Endothelial cell of umbilical vein (primary cell): ENCODE measurements around the gene TSPAN14. TPM values are rescaled to one million over a fixed set of nuclear protein-coding genes. Genes with fewer than 3 reads are reported as not detected.
"Not testable (repeated sequence)": the region's sequence is repeated elsewhere in the genome, so short reads cannot be mapped to it uniquely, and the experiment has no call there.

Experiments used
- BruUV-seq: library from RNA; stranded (reverse); fragments of 400-500 nt; replicated peaks from 2 replicates; lab custom pipeline; 2021; lab: Mats Ljungman, UMichigan
- CTCF ChIA-PET: fragments of 300-600, 350-600 bp; sonication (Branson Sonifier 250); formaldehyde crosslinking; loops from one replicate; lab custom pipeline; 2021; ENCODE audit warnings: antibody characterized with exemption, inconsistent platforms; lab: Charles Lee
- POLR2A ChIA-PET: fragments of 300-600, 350-600 bp; sonication (Branson Sonifier 250); formaldehyde crosslinking; loops from one replicate; lab custom pipeline; 2021; ENCODE audit warnings: antibody characterized with exemption, inconsistent platforms; lab: Charles Lee
- DNase-seq: peaks from one replicate; pipeline ENCODE4 v3.0.0-alpha.2; 2011; ENCODE audit warnings: low read depth, low spot score
- FAIRE-seq: peaks from 2 replicates; lab custom pipeline; 2011; peaks lifted over from hg19 to GRCh38; lab: Jason Lieb, UNC
- H2AFZ ChIP-seq: 2 replicates; pipeline ENCODE4 v1.6.0; 2012; ENCODE audit warnings: low read depth, low read length, control low read depth, inconsistent platforms
- H3K27ac ChIP-seq: 2 replicates; pipeline ENCODE4 v1.5.1; 2011; ENCODE audit warnings: low read depth, mild to moderate bottlenecking, control low read depth, low read length, moderate library complexity; ENCODE audit not compliant: insufficient read depth
- H3K27me3 ChIP-seq, 2 experiments: 2 replicates each; pipeline versions ENCODE4 v1.6.0 to v1.6.1; 2011; ENCODE audit warnings: low read length in 2 of 2, mixed read lengths in 1 of 2; ENCODE audit not compliant: control insufficient read depth in 2 of 2, insufficient read depth in 2 of 2
- H3K36me3 ChIP-seq, 2 experiments: 2 replicates in 1 of 2; 3 replicates in 1 of 2; pipeline ENCODE4 v1.5.1; 2011; ENCODE audit warnings: low read length in 2 of 2, mild to moderate bottlenecking in 1 of 2, moderate library complexity in 1 of 2; ENCODE audit not compliant: control insufficient read depth in 2 of 2, insufficient read depth in 2 of 2; ENCODE audit errors: extremely low read depth in 1 of 2
- H3K4me1 ChIP-seq: 3 replicates; pipeline ENCODE4 v1.5.1; 2011; ENCODE audit warnings: mild to moderate bottlenecking, low read length; ENCODE audit not compliant: control insufficient read depth, insufficient read depth; ENCODE audit errors: extremely low read depth
- H3K4me2 ChIP-seq: 2 replicates; pipeline ENCODE4 v1.6.1; 2011; ENCODE audit warnings: low read length, control low read depth, mixed read lengths; ENCODE audit not compliant: insufficient read depth
- H3K4me3 ChIP-seq, 3 experiments: fragments of 200-600 bp in 1 of 3; sonication (generic), shearing (Covaris generic) in 1 of 3; replicated peaks in 1 of 3; 2 replicates each; pipeline ENCODE4 v1.5.1; 2011 to 2016; ENCODE audit warnings: control low read depth in 3 of 3, low read length in 3 of 3, mild to moderate bottlenecking in 2 of 3, inconsistent platforms in 1 of 3, low read depth in 1 of 3, moderate library complexity in 1 of 3; ENCODE audit not compliant: insufficient read depth in 1 of 3
- H3K79me2 ChIP-seq: 2 replicates; pipeline ENCODE4 v1.6.0; 2012; ENCODE audit warnings: low read length, inconsistent platforms; ENCODE audit not compliant: control insufficient read depth, insufficient read depth
- H3K9ac ChIP-seq: replicated peaks from 2 replicates; pipeline ENCODE3; 2011; ENCODE audit warnings: low read length, control low read depth; ENCODE audit not compliant: insufficient read depth; ENCODE audit errors: extremely low read depth
- H3K9me1 ChIP-seq: replicated peaks from 3 replicates; pipeline ENCODE4 v1.6.0; 2011; ENCODE audit warnings: mild to moderate bottlenecking, low read length; ENCODE audit not compliant: control insufficient read depth, insufficient read depth; ENCODE audit errors: extremely low read depth
- H3K9me3 ChIP-seq: replicated peaks from 2 replicates; pipeline ENCODE4 v1.5.1; 2012; ENCODE audit warnings: low read length, inconsistent platforms; ENCODE audit not compliant: control insufficient read depth, insufficient read depth
- H4K20me1 ChIP-seq: replicated peaks from 2 replicates; pipeline ENCODE3; 2011; ENCODE audit warnings: mild to moderate bottlenecking, low read length; ENCODE audit not compliant: control insufficient read depth, insufficient read depth; ENCODE audit errors: extremely low read depth
- EZH2 ChIP-seq: IDR thresholded peaks from 2 replicates; pipeline ENCODE4 v1.6.1; 2012; ENCODE audit warnings: borderline replicate concordance, low read depth, mild to moderate bottlenecking, moderate library complexity, low read length, inconsistent platforms; ENCODE audit not compliant: severe bottlenecking
- FOS ChIP-seq: IDR thresholded peaks from 2 replicates; pipeline ENCODE4 v1.6.1; 2011; ENCODE audit warnings: mild to moderate bottlenecking, low read length, moderate library complexity, borderline replicate concordance; ENCODE audit not compliant: insufficient read depth
- GATA2 ChIP-seq: IDR thresholded peaks from 2 replicates; pipeline ENCODE4 v1.7.0; 2011; ENCODE audit warnings: low read depth, mild to moderate bottlenecking, moderate library complexity, mixed read lengths, low read length; ENCODE audit not compliant: insufficient read length, insufficient read depth
- JUN ChIP-seq: IDR thresholded peaks from 2 replicates; pipeline ENCODE4 v1.6.1; 2011; ENCODE audit warnings: borderline replicate concordance, low read depth; ENCODE audit not compliant: insufficient read length, insufficient read depth
- MYC ChIP-seq: IDR thresholded peaks from one replicate; pipeline ENCODE4 v1.6.1; 2011; ENCODE audit warnings: mild to moderate bottlenecking, low read depth, low read length
- POLR2A ChIP-seq: IDR thresholded peaks from 2 replicates; pipeline ENCODE4 v1.6.1; 2012; ENCODE audit warnings: low read depth, mild to moderate bottlenecking, control low read depth, low read length
- POLR2AphosphoS5 ChIP-seq: IDR thresholded peaks from 2 replicates; pipeline ENCODE4 v1.6.1; 2012; ENCODE audit warnings: low read depth, mild to moderate bottlenecking, control low read depth, low read length, moderate library complexity; ENCODE audit not compliant: insufficient read depth
- dilution Hi-C: fragments of 300-500 bp; cut with MboI; formaldehyde crosslinking; loops from one replicate; pipeline ENCODE4 v1.15.0; 2019; ENCODE audit warnings: low sequenced_read_pairs; ENCODE audit not compliant: extremely low pct_ligation_motif_present
- intact Hi-C: fragments of 100-400 bp; cut with micrococcal nuclease; formaldehyde crosslinking; loops from one replicate; pipeline ENCODE4 v1.10.0; 2022
- polyA plus RNA-seq, 4 experiments: library from polyadenylated mRNA; depleted of rRNA in 3 of 4; stranded (reverse) in 3 of 4; unstranded in 1 of 4; fragments of >200 nt; gene quantifications; 2 replicates each; pipeline versions ENCODE4 v1.2.1 to v1.2.3, GENCODE V29; 2011 to 2012; ENCODE audit warnings: missing spikeins in 1 of 4
- total RNA-seq: library from RNA; stranded (reverse); gene quantifications from 2 replicates; pipeline ENCODE4 v1.2.3, GENCODE V29; 2021
- TF ChIP-seq, protein P1 (sequence below): IDR thresholded peaks from 2 replicates; pipeline ENCODE4 v1.6.1; 2011; ENCODE audit not compliant: insufficient read depth, insufficient read length
- TF ChIP-seq, protein P2 (sequence below), 2 donors: IDR thresholded peaks; 1 replicate in 1 of 2; 2 replicates in 1 of 2; pipeline ENCODE4 v1.5.1; 2011; ENCODE audit warnings: low read length in 2 of 2, mild to moderate bottlenecking in 2 of 2, moderate library complexity in 2 of 2, control low read depth in 1 of 2, inconsistent platforms in 1 of 2, low read depth in 1 of 2; ENCODE audit not compliant: insufficient read depth in 1 of 2; ENCODE audit errors: extremely low read depth in 1 of 2

TSPAN14 gene
- total and polyA plus RNA-seq, 2 donors (not counting 3 experiments of a cell fraction or from before 2014, with no cell fraction given) = 210 to 242 TPM

DNA sequence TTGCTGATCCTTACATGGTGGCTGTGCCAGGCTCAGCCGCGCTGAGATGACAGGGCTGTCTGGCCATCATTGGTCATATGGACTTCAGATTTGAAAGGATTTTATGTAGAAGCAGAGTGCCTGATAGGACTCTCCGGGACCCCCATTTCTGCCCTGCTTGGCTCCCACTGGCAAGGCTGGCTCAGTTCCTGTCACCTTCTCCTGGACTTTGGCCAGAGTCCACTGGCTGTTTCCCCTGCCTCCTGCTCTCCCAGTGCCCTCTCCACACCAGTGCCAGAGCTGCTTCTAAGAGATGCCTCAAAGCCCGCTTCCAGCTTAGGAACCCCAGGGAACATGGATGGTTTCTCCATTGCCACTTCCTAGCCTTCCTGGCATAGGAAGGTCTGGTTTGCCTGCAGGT, 78.5 kb downstream of the TSPAN14 start:
- Histone ChIP-seq H3K9me1 (no peaks in the 10 kb centered on the region), H3K36me3 (no peaks in the 10 kb centered on the region), H3K27ac (no peak overlapping the region), H3K27me3 (no peaks in the 10 kb centered on the region), H3K9me3 (no peaks in the 10 kb centered on the region), H3K4me1 (peaks cover 4% of the 10 kb centered on the region), H4K20me1 (no peaks in the 10 kb centered on the region), H3K4me2 (no peak overlapping the region), H2AFZ (no peak overlapping the region), H3K4me3 (no peak overlapping the region), H3K79me2 (no peaks in the 10 kb centered on the region), H3K9ac (no peak overlapping the region)
- CTCF ChIA-PET = interaction anchor here (2.5 kb wide), 1 partner anchor 89 kb away, joined by 6 read pairs; no protein-coding TSS in a partner anchor
- intact Hi-C loops (no loop called here), dilution Hi-C loops (no loop called here)
- no TSS peak for BruUV-seq
- no peak for DNase-seq
- POLR2A ChIA-PET = interaction anchor here (0.7 kb wide), 1 partner anchor 19 kb away, joined by 3 read pairs; no protein-coding TSS in a partner anchor
- no peak for TF ChIP-seq FOS
- TF ChIP-seq JUN = no peak
- TF ChIP-seq POLR2A = no peak
- TF ChIP-seq POLR2AphosphoS5 = no peak
- no peak for TF ChIP-seq EZH2
- TF ChIP-seq, protein P1, sequence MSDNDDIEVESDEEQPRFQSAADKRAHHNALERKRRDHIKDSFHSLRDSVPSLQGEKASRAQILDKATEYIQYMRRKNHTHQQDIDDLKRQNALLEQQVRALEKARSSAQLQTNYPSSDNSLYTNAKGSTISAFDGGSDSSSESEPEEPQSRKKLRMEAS = no peak
- no peak for TF ChIP-seq MYC
- TF ChIP-seq, protein P2, sequence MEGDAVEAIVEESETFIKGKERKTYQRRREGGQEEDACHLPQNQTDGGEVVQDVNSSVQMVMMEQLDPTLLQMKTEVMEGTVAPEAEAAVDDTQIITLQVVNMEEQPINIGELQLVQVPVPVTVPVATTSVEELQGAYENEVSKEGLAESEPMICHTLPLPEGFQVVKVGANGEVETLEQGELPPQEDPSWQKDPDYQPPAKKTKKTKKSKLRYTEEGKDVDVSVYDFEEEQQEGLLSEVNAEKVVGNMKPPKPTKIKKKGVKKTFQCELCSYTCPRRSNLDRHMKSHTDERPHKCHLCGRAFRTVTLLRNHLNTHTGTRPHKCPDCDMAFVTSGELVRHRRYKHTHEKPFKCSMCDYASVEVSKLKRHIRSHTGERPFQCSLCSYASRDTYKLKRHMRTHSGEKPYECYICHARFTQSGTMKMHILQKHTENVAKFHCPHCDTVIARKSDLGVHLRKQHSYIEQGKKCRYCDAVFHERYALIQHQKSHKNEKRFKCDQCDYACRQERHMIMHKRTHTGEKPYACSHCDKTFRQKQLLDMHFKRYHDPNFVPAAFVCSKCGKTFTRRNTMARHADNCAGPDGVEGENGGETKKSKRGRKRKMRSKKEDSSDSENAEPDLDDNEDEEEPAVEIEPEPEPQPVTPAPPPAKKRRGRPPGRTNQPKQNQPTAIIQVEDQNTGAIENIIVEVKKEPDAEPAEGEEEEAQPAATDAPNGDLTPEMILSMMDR (IDR thresholded peaks at IDR 0.05; ENCODE audit: extremely low read depth in 1 of 2, insufficient read depth in 1 of 2, low read depth in 1 of 2, low read length in 2 of 2) = no peak
- no peak for TF ChIP-seq GATA2
- no peak for FAIRE-seq

DNA sequence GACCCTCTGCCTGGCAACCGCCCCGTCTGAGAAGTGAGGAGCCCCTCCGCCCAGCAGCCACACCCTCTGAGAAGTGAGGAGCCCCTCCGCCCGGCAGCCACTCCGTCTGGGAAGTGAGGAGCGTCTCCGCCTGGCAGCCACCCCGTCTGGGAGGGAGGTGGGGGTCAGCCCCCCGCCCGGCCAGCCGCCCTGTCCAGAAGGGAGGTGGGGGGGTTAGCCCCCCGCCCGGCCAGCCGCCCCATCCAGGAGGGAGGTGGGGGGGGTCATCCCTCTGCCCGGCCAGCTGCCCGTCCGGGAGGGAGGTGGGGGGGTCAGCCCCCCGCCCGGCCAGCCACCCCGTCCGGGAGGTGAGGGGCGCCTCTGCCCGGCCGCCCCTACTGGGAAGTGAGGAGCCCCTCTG, 79.9 kb downstream of the TSPAN14 start:
- H2AFZ ChIP-seq, H3K9me1 ChIP-seq, H3K4me1 ChIP-seq, H4K20me1 ChIP-seq, H3K9ac ChIP-seq, FAIRE-seq, H3K27me3 ChIP-seq, CTCF ChIA-PET, intact Hi-C loops, H3K4me3 ChIP-seq, H3K27ac ChIP-seq, H3K4me2 ChIP-seq, POLR2A ChIA-PET, BruUV-seq, H3K36me3 ChIP-seq, H3K79me2 ChIP-seq, DNase-seq, H3K9me3 ChIP-seq, dilution Hi-C loops: not testable (repeated sequence)

DNA sequence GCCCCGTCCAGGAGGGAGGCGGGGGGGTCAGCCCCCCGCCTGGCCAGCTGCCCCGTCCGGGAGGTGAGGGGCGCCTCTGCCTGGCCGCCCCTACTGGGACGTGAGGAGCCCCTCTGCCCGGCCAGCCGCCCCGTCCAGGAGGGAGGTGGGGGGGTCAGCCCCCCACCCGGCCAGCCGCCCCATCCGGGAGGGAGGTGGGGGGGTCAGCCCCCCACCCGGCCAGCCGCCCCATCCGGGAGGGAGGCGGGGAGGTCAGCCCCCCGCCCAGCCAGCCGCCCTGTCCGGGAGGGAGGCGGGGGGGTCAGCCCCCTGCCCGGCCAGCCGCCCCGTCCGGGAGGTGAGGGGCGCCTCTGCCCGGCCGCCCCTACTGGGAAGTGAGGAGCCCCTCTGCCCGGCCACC, 80.5 kb downstream of the TSPAN14 start:
- H3K9me1 ChIP-seq, dilution Hi-C loops: not testable (repeated sequence)

More for the DNA sequence above, 80.5 kb downstream of the TSPAN14 start:
- H3K4me1 ChIP-seq, H3K9ac ChIP-seq, BruUV-seq, CTCF ChIA-PET, H3K27me3 ChIP-seq, intact Hi-C loops, DNase-seq, H2AFZ ChIP-seq, H3K9me3 ChIP-seq, H3K27ac ChIP-seq, H3K4me3 ChIP-seq, FAIRE-seq, H4K20me1 ChIP-seq, H3K4me2 ChIP-seq, H3K36me3 ChIP-seq, H3K79me2 ChIP-seq, POLR2A ChIA-PET: not testable (repeated sequence)
